ENCODE data around the gene ZMIZ2.
"Not testable (repeated sequence)": the region's sequence is repeated elsewhere in the genome, so short reads cannot be mapped to it uniquely, and the experiment has no call there.

The ZMIZ2 gene

DNA sequence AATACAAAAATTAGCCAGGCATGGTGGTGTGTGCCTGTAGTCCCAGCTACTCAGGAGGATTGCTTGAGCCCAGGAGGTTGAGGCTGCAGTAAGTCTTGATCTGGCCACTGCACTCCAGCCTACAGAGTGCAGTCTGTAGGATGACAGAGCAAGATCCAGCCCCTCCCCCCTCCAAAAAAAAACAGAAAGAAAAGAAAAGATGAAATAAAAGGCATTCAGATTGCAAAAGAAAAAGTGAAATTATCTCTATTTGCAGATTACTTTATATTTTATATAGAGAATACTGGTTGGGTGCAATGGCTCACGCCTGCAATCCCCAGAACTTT lies 20.7 kb upstream of the ZMIZ2 start:
- DNase-seq (ENCODE audit: low read depth, low spot score): no peak

DNA sequence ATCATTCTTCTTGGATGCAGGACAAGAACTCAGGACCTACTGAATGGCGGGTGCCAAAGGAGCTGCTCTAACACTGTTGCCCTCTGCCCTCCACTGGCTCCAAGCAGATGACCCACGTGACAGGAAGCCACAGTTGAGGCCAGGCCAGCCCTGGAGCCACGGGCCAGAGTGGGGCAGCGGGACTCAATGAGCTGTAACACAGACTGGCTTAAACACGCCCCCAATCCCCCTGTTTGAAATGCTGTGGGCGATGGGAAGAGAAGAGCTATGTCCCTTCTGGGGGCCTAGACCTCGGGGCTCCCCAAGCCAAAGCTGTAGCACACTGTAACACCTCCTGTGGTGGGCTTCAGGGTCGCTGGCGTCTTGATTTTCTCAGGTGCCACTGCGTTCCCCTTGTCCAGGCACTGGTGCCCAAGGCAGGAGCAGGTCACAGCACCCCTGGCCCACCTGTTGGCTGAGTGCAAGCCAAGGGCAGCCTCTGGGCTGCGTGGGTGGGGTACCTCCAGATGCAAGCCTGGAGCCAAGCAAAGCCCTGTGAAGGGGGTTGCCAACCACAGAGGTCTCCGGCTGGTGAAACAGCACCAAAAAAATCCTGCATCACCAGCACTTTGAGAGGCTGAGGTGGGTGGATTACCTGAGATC lies 18.6 kb upstream of the ZMIZ2 start:
- DNase-seq (ENCODE audit: low read depth, low spot score): no peak

DNA sequence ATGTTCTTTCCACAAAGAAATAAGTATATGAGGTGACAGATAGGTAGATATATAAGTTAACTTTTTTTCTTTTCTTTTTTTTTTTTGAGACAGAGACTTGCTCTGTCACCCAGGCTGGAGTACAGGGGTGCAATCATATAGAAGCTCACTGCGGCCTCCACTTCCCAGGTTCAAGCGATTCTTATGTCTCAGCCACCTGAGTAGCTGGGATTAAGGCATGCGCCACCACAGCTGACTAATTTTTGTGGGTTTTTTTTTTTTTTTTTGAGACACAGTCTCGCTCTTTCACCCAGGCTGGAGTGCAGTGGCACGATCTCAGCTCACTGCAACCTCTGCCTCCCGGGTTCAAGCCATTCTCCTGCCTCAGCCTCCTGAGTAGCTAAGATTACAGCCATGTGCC lies 15.7 kb upstream of the ZMIZ2 start:
- not testable (repeated sequence) for DNase-seq (ENCODE audit: low read depth, low spot score)

DNA sequence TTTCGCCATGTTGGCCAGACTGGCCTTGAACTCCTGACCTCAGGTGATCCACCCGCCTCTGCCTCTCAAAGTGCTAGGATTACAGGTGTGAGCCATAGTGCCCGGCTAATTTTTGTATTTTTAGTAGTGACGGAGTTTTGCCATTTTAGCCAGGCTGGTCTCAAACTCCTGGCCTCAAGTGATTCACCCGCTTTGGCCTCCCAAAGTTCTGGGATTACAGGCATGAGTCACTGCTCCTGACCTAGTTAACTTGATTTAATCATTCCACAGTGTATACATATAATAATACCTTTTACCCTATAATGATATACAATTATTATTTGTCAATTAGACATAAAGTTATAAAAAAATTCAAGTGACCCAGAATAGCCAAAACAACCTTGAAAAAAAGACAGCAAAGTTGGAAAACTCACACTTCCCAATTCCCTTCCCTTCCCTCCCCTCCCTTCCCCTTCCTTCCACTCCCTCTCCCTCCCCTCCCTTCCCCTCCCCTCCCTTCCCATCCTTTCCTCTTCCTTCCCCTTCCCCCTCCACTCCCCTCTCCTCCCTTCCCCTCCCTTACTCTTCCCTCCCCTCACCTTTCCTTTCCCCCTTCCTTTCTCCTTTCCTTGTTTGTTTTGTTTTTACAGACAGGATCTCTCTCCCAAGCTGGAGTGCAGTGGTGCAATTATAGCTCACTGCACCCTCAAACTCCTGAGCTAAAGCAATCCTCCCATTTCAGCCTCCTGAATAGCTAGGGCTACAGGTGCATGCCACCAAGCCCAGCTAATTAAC lies 14.8 kb upstream of the ZMIZ2 start:
- DNase-seq (ENCODE audit: low read depth, low spot score): no peak

DNA sequence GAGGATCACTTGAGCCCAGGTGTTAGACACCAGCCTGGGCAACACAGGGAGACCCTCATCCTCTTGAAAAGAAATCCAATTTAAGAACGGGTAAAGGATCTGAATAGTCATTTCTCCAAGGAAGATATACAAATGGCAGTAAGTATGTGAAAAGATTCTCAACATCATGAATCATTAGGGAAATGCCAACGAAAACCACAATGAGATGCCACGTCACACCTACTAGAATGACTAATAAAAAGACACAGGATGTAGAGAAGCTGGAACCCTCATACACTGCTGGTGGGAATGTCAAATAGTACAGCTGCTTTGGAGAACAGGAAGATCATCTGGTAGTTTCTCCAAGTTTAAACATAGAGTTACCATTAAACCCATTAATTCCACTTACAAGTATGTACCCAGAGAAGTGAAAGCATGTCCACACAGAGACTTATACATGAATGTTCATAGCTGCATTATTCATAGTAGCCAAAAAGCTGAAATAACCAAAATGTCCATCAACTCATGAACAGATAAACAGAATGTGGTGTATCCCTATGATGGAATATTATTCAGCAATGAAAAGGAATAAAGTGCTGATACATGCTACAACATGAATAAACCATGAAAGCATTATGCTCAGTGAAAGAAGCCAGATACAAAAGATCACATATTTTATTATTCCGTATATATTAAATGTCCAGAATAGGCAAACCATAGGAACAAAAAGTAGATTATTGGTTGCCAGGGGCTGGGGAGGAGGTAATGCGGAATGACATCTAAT lies 13.1 kb upstream of the ZMIZ2 start:
- no peak for DNase-seq (ENCODE audit: low read depth, low spot score)

DNA sequence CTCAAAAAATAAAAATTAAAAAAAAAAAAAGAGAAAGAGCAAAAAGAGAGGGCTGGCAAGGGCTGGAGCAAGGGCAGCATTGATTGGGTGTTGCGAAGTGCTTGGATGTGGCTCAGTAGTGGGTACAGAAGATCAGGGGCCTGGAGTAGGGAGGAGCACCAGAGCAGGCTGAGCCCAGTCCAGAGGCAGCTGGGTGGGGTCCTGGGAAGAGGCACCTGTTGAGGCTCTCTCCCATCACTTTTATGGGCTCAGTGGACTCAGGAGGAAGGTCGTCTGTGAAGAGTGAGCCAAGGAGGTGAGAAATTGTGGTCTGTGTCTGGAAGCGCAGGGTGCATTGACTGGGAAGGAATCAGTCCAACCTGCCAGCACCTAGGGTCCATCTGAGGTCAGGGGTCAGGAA lies 11.8 kb upstream of the ZMIZ2 start:
- DNase-seq (ENCODE audit: low read depth, low spot score): no peak

DNA sequence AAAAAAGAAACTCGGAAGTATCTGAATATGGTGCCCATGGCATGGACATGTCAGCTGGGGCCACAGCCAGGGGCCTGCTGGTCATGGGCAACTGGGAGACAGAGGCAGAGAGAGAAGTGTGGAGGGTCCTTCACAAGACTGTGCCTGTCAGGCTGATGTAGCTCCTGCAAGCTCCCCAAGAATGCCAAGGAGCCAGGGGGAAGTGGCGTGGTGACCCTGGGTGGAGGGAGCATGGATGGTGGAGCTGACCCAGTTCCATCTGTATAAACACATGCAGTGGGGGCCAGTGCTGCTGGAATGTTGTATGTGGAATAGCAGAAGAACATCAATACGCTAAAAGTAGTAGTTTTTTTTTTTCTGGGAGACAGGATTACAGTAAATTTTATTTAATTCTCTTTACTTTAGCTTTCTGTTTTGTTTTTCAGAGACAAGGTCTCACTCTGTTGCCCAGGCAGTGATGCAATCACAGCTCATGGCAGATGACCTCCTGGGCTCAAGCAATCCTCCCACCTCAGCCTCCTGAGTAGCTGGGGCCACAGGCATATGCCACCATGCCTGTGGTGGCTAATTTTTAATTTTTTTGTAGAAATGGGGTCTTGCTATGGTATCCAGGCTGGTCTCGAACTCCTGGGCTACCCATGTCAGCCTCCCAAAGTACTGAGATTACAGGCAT lies 10.5 kb upstream of the ZMIZ2 start:
- no peak for DNase-seq (ENCODE audit: low read depth, low spot score)

DNA sequence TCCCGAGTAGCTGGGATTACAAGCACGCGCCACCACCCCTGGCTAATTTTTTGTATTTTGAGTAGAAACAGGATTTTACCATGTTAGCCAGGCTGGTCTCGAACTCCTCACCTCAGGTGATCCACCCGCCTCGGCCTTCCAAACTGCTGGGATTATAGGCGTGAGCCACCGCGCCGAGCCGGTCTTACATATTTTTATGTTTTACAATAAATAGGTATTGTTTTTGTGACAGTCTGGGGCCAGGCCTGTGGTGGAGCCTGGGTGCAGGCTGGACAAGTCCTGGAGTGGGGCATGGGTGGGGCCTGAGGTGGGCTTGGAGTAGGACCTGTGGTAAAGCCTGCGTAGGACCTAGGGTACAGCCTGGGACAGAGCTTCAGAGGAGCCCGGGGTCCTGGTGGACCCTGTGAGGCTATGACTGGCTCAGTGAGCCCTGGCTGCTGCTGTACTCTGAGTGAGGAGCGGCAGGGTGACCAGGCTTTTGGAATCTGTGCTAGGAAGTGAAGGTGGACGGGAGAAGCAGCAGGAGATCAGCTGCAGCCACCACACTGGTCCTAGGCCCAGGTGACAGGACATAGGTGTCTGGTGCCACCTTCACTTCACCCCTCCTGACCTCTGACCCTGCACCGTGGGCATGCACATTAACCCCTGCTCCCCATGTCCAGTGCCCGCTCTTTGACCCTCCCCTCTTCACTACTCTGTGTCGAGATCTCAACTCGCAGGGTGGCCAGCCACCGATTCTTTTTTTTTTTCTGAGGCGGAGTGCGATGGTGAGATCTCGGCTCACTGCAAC lies 9.6 kb upstream of the ZMIZ2 start:
- DNase-seq (ENCODE audit: low read depth, low spot score): no peak

DNA sequence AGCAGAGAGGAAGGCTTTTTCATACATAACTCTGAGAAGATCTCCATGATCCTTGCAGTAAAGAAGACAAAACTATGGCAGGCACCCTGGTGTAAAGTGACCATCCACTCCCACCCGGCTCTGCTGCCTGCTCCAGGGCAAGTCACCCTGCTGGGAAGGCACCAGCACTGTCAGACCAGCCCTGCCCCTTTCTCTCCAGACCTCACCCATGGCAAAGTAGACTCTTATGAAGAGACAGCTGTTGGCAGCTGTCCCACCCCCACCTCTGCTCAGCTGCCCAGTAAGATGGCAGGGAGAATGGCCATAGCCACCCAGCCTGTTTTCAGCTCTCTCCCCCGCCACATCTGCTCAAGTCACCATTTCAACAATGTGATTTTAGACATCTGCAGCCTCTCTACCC lies 8.6 kb upstream of the ZMIZ2 start:
- DNase-seq (ENCODE audit: low read depth, low spot score): no peak

DNA sequence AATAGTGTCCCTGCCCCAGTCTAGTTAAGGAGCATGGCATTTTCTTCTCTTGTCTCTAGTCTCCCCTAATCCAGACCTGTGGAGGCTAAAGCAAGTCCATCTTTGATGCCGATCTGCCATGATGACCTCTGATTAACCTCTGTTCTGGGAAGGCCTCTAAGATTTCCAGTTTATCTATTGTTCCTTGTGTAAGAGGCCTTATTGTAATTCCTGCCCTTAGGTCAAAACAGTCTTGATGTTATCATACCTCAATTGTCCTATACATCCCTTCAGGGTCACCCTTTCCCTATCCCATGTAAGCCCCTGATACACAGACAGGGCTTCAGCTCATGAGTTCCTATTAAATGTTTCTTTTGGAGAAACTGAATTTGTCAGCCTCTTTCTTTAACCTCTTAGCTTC lies 4.9 kb upstream of the ZMIZ2 start:
- no peak for DNase-seq (ENCODE audit: low read depth, low spot score)

DNA sequence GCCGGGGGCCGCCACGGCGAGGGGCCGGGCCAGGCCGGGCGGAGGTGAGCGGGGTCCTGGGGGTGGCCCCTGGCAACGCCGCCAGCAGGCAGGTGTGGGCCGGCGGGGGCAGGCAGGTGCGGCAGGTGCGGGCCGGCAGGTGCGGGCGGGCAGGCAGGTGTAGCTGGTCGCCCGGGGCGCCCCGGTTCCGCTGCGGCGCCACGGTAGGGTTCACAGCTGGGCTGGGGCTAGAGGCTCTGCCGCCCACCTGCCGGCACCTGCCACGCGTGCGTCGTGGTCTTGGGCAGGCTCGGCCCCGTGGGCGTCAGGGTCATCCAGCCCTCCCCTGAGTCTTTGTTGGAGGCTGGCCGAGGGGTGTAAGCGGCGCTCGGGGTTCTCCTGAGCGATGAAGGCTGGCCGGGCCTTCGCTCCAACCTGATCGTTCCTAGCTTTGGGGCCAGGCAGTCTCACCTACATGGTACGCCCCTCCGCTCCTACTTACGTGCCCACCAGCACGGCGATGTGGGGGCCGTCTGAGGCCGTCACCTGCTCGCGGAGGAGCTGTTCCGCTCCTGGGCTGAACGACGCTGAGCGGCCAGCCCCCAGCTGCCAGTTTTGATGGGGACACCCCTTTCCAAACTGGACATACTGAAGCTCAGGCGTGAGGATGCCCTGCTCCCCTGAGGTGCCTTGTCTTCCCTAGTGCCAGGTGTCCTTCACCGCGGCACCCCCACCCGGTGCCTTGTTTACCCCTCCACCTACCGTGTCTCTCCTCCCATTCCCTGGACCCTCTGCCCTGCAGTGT lies 493 bp downstream of the ZMIZ2 start:
- DNase-seq (ENCODE audit: low read depth, low spot score): no peak

DNA sequence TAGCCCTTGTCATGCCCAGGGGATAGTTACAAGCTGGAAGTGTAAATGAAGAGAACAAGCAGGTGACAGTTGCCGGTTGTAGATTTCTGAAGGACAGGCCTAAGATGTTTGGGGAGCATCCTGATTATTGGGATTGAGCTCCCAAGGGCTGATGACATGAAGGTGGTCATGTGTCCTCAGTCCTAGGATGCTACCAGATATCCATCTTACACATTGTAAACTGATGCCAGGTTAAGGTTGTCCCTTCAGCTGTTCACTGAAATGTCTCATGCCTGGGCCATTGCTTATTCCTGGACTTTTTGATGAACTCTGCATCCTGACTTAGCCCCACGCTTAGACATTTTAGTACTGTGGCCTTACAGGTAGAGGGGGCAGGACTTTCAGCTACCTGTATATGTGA lies 1.3 kb downstream of the ZMIZ2 start:
- no peak for DNase-seq (ENCODE audit: low read depth, low spot score)

DNA sequence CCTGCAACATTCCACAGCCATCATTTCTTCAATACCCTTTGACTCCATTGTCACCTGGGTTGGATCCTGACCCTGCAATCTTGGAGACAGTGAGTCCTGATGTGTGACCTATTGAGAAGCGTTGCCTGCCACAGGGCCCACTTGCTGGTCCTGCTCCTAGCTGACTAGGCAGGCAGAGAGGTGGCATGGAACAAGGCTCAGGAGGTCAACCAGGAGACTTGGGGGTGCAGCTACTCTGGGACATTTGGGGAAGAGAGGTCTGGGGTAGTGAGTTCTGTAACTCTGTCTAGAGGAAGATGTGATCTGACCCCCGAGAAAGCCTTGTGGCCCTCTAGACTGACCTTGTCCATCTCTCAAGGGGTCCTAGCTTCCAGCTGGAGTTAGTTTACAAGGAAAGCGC lies 1.8 kb downstream of the ZMIZ2 start:
- no peak for DNase-seq (ENCODE audit: low read depth, low spot score)

DNA sequence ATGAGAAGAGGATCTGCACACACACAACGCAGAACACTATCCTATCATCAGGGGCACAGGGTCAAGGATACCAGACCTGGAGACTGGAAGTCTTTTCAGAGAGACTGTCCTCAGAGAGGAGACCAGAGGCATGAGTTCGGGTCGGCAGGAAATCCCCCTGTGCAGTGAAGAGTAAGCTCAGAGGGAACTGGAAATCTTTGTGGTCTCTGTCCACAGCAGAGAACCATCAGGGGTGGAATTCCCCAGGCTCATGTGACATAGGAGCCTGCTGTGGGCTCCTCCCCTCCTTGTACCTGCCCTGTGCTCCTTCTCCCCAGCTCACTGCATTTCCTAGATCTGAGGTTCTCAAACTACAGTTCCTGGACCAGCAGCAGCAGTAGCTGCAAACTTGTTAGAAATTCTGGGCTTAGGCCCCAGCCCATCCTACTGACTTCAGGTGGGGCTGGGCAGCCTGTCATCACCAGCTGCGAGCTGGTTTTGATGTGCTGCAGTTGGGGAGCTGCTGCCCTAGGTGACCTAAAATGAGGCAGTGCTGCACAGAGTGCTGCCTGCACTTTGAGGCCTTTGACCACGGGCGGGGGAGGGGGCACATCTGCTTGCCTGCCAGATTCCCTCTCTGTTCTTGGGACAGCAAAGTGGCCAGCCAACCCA lies 2.4 kb downstream of the ZMIZ2 start:
- no peak for DNase-seq (ENCODE audit: low read depth, low spot score)

DNA sequence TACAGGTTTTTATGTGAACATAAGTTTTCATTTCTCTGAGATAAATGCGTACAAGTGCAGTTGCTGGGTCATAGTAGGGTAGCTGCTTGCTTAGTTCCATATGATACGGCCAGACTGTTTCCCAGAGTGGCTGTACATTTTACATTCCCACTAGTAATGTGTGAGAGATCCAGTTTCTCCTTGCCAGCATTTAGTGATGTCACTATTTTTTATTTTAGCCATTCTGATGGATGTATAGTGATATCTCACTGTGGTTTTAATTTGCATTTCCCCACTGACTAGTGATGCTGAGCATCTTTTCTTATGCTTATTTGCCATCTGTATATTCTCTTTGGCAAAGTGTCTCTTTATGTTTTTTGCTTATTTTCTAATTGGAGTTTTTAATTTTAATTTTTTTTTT lies 4.2 kb downstream of the ZMIZ2 start:
- DNase-seq (ENCODE audit: low read depth, low spot score): no peak

DNA sequence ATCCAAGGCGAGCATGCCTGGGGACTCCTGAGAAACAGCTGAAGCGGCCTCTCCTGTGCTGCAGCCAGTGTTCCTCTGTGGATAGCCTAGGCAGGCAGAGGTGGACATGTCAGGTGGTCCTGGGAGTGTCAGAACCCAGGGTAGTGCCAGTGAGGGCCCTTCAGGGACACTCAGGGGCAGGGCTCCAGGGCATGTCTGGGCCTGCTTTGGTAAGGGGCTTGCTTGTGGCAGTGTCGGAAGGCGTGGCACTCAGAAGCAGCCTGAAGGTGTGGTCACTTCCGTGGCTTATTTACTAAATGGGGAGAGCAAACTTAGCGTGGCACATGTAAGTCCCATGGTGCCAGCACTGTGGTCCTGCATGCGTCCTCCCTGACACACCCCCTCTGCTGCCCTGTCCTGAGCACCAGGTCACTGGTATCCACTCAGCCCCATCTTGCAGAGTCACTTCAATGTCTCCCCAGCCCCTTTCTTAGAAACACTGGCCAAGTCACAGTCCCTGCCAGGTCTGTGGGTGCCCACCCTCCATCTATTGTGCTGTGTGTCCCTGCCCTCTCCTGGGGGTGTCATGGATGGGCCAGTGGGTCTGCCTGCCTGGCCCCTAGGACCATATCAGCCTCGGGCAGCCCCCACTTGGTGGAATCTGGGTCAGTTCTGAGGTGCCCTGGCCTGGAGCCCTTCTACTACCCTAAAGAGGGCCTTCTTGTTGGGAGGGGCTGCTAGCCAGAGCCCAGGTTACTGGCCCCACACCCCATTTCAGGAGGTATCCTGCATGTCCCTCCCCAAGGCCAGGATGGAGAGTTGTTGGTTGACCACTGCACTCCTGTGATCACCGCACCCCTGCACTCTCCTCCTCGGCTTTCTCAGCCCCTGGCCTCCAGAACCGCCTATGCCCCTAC lies 6.4 kb downstream of the ZMIZ2 start:
- DNase-seq (ENCODE audit: low read depth, low spot score): no peak

DNA sequence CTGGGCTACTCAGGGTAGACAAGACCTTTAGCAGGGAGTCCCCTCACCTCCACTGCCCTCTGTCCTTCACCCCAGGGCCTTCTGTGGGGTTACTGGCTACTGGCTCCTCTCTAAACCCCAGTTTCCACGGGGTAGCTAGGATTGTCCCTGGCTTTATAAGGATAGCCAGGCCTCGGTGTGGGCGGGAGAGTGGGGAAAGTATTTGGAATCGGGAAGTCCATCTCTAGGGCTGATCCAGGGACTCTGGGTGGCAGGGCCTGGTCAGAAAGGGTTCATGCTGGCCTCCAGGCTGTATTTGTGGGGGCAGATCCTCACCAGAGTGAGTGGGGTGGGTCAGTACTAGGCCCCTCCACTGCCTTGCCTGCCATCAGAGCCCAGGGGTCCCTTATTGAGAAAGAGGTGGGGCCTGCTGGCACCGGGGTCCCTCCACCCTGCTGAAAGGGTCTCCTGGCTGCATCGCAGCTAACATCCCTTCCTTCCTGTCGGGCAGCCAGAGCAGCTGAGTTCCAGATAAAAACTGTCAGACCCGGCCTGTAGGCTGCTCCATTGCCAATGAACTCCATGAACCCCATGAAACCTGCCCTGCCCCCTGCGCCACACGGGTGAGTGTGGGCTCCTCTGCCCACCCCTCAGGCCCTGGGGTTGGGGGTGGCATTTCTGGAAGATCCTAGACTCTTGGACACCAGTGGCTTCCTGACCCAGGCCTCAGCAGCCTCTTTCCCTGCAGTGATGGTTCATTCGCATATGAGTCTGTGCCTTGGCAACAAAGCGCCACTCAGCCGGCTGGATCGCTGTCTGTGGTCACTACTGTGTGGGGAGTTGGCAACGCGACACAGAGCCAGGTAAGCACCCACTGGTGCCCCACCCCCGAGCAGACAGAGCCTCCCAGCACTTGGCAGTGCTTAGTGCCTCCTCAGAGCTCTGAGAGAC lies 7.3 kb downstream of the ZMIZ2 start:
- no peak for DNase-seq (ENCODE audit: low read depth, low spot score)

DNA sequence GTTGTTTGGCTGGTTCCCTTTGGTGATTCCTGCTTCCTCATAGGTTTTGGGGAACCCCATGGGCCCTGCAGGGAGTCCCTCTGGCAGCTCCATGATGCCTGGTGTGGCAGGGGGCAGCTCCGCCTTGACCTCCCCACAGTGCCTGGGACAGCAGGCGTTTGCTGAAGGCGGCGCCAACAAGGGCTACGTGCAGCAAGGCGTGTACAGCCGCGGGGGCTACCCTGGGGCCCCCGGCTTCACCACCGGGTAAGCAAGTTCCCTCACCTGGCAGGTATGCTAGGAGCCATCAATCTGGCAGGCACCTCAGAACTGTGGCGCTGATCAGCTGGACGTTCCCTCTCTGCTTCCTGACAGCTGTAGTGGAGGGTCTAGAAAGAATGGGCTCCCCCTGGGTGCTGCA lies 8.3 kb downstream of the ZMIZ2 start:
- no peak for DNase-seq (ENCODE audit: low read depth, low spot score)

Measured in iPS DF 19.7 (cell line).